Measurements from ENCODE around the gene ALOXE3. TPM values are rescaled to one million over a fixed set of nuclear protein-coding genes. Genes with fewer than 3 reads are reported as not detected.
A peak's percentile ranks its signal among the peaks of the same experiment; 100 is the strongest.

The ALOXE3 gene
- total RNA-seq, 2 experiments from 2014 or later = 0.81 to 0.91 TPM

DNA sequence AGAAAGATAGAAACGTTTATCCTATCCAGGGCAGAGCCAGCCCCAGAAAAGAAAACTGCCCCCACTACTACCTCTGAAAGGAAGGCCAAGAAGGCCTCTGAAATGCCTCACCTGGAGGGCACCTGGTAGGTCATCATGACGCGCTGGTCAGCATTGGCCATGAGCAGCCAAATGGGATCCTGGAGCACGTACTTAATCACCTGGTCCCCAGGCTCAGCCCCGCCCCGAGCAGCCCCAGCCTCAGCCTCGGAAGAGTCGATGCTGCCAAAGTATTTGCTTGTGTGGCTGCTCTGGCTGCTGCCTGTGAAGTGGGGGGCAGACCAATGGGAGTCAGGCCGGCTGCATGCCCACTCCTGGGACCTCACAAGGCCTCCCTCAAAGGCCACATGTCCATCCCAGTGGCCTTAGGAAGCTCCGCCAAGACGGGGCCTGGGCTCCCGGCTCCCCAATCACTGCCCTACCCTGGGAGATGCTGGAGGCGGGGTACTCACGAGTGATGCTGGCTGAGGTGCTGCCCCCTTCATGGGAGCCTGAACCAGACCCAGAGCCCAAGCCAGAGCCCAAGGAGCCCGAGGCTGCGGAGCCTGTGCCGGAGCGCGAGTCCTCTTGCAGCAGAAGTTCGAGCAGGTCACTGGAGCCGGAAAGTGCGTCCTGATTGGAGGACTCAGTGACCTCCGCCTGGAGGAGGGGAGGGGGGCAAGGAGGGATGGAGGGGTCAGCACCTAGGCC, 24.0 kb upstream of the ALOXE3 start:
- ChIA-PET POLR2A (interaction anchor here (0.5 to 5.6 kb wide), 5 partner anchors 9 to 60 kb away, joined by 3 to 105 read pairs (median 3); partner anchors contain the start of gene BORCS6), CTCF (interaction anchor here (2.2 kb wide), 1 partner anchor 16 kb away, joined by 5 read pairs; no protein-coding TSS in a partner anchor)
- Histone ChIP-seq H3K27me3 (ENCODE audit: control insufficient read depth in 1 of 2, insufficient read depth in 2 of 2, low read length in 2 of 2) (no peaks in the 10 kb centered on the region), H3K4me1 (ENCODE audit: insufficient read depth, low read length) (peaks cover 33% of the 10 kb centered on the region), H3K27ac (ENCODE audit: low read depth in 1 of 2, low read length in 2 of 2) (no peak overlapping the region), H3K9me3 (ENCODE audit: control insufficient read depth in 1 of 2, insufficient read depth in 1 of 2, low read length in 2 of 2) (no peaks in the 10 kb centered on the region), H3K36me3 (ENCODE audit: insufficient read depth, low read length) (peaks cover 71% of the 10 kb centered on the region), H3K4me3 (ENCODE audit: low read length) (no peak overlapping the region)
- ATAC-seq (ENCODE audit: poor library complexity) (no peak), DNase-seq (peak in 4 of 14 experiments; percentile 2 to 50 (median 24))
- Mint-ChIP-seq H3K27ac (no peak overlapping the region), H3K36me3 (ENCODE audit: low read depth) (peaks cover 72% of the 10 kb centered on the region), H3K4me1 (ENCODE audit: low read depth) (peaks cover 5% of the 10 kb centered on the region), H3K27me3 (peaks cover 3% of the 10 kb centered on the region), H3K9me3 (no peaks in the 10 kb centered on the region), H3K4me3 (peak overlapping the region; percentile 60)
- TF ChIP-seq, protein P1, sequence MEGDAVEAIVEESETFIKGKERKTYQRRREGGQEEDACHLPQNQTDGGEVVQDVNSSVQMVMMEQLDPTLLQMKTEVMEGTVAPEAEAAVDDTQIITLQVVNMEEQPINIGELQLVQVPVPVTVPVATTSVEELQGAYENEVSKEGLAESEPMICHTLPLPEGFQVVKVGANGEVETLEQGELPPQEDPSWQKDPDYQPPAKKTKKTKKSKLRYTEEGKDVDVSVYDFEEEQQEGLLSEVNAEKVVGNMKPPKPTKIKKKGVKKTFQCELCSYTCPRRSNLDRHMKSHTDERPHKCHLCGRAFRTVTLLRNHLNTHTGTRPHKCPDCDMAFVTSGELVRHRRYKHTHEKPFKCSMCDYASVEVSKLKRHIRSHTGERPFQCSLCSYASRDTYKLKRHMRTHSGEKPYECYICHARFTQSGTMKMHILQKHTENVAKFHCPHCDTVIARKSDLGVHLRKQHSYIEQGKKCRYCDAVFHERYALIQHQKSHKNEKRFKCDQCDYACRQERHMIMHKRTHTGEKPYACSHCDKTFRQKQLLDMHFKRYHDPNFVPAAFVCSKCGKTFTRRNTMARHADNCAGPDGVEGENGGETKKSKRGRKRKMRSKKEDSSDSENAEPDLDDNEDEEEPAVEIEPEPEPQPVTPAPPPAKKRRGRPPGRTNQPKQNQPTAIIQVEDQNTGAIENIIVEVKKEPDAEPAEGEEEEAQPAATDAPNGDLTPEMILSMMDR (IDR thresholded peaks at IDR 0.05) = no peak
- intact Hi-C loops (cut with DNase I, micrococcal nuclease) = no loop called here

DNA sequence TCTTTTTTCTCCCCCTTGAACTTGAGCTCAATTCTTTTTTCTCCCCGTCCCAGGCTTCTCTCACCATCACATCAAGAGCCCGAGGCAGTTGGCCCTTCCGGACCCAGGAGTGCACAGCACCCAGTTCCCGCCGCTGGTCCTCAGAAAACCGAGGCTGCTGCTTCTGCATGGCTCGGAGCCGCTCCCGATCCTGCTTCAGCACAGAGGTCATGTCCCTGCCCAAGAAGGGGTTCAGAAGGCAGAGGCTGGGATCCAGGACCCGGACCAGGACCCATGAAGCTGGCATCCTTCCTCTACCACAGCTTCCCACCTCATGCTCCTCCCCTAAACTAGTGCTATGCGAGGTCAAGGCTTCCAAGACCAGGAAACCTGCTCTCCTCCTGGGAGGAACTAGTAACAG, 23.4 kb upstream of the ALOXE3 start:
- Histone ChIP-seq H3K4me3 (ENCODE audit: low read length) (no peak overlapping the region), H3K36me3 (ENCODE audit: insufficient read depth, low read length) (peaks cover 65% of the 10 kb centered on the region), H3K4me1 (ENCODE audit: insufficient read depth, low read length) (peaks cover 29% of the 10 kb centered on the region), H3K27me3 (ENCODE audit: control insufficient read depth in 1 of 2, insufficient read depth in 2 of 2, low read length in 2 of 2) (no peaks in the 10 kb centered on the region), H3K27ac (ENCODE audit: low read depth in 1 of 2, low read length in 2 of 2) (no peak overlapping the region), H3K9me3 (ENCODE audit: control insufficient read depth in 1 of 2, insufficient read depth in 1 of 2, low read length in 2 of 2) (no peaks in the 10 kb centered on the region)
- peaks cover 5% of the 10 kb centered on the region for H3K4me1 Mint-ChIP-seq (ENCODE audit: low read depth)
- H3K4me3 Mint-ChIP-seq = peak overlapping the region; percentile 18
- DNase-seq = no peak
- peaks cover 66% of the 10 kb centered on the region for H3K36me3 Mint-ChIP-seq (ENCODE audit: low read depth)
- peaks cover 3% of the 10 kb centered on the region for H3K27me3 Mint-ChIP-seq
- POLR2A ChIA-PET = interaction anchor here (0.5 to 5.6 kb wide), 8 partner anchors 9 to 81 kb away, joined by 3 to 105 read pairs (median 20); partner anchors contain the start of gene BORCS6
- TF ChIP-seq, protein P1 (IDR thresholded peaks at IDR 0.05) = no peak
- intact Hi-C loops (cut with DNase I, micrococcal nuclease) = no loop called here
- no peaks in the 10 kb centered on the region for H3K9me3 Mint-ChIP-seq
- H3K27ac Mint-ChIP-seq = no peak overlapping the region
- CTCF ChIA-PET = interaction anchor here (2.2 to 4.6 kb wide), 2 partner anchors 17 to 22 kb away, joined by 5 to 42 read pairs; partner anchors contain the start of gene ALOXE3
- no peak for ATAC-seq (ENCODE audit: poor library complexity)

DNA sequence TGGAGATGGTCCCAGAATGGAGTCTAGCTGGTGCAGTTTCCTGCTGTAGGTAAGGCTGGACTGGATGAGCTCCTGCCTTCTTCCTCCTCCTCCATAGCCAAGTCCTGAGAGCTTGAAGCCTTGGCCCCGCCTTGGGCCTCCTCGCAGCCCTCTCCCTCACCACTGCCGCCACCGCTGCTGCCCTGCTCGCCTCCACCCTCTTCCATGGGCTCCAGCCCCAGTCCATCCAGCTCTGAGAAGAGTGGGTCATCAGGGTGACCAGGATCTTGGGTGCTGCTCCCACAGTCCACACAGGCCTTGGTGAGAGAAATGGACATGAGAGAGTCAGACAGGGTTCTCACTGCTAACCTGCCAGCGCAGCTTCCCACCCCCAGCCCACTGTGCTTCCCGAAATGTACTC, 22.7 kb upstream of the ALOXE3 start:
- ChIA-PET CTCF (interaction anchor here (1.0 to 4.6 kb wide), 4 partner anchors 13 to 22 kb away, joined by 3 to 42 read pairs (median 5); partner anchors contain the start of gene ALOXE3), POLR2A (interaction anchor here (0.9 to 5.6 kb wide), 9 partner anchors 9 to 106 kb away, joined by 3 to 105 read pairs (median 25); partner anchors contain the start of genes BORCS6 and CTC1)
- no peaks in the 10 kb centered on the region for H3K9me3 Mint-ChIP-seq
- H3K27ac ChIP-seq (ENCODE audit: low read depth in 1 of 2, low read length in 2 of 2) = no peak overlapping the region
- no peaks in the 10 kb centered on the region for H3K9me3 ChIP-seq (ENCODE audit: control insufficient read depth in 1 of 2, insufficient read depth in 1 of 2, low read length in 2 of 2)
- H3K36me3 ChIP-seq (ENCODE audit: insufficient read depth, low read length) = peaks cover 58% of the 10 kb centered on the region
- H3K4me3 Mint-ChIP-seq = peak overlapping the region; percentile 70
- peaks cover 5% of the 10 kb centered on the region for H3K4me1 Mint-ChIP-seq (ENCODE audit: low read depth)
- intact Hi-C loops (cut with DNase I, micrococcal nuclease) = no loop called here
- ATAC-seq (ENCODE audit: poor library complexity) = no peak
- no peaks in the 10 kb centered on the region for H3K27me3 ChIP-seq (ENCODE audit: control insufficient read depth in 1 of 2, insufficient read depth in 2 of 2, low read length in 2 of 2)
- DNase-seq = peak in 1 of 14 experiments; percentile 20
- H3K4me3 ChIP-seq (ENCODE audit: low read length) = no peak overlapping the region
- H3K36me3 Mint-ChIP-seq (ENCODE audit: low read depth) = peaks cover 59% of the 10 kb centered on the region
- TF ChIP-seq, protein P1 (IDR thresholded peaks at IDR 0.05) = no peak
- H3K27ac Mint-ChIP-seq = no peak overlapping the region
- H3K27me3 Mint-ChIP-seq = peaks cover 3% of the 10 kb centered on the region
- peaks cover 26% of the 10 kb centered on the region for H3K4me1 ChIP-seq (ENCODE audit: insufficient read depth, low read length)
